ENCODE measurements around the gene DHX38. TPM values are rescaled to one million over a fixed set of nuclear protein-coding genes. Genes with fewer than 3 reads are reported as not detected.

Gene DHX38
- total RNA-seq, 1 donor from 2014 or later: 40.5 TPM

DNA sequence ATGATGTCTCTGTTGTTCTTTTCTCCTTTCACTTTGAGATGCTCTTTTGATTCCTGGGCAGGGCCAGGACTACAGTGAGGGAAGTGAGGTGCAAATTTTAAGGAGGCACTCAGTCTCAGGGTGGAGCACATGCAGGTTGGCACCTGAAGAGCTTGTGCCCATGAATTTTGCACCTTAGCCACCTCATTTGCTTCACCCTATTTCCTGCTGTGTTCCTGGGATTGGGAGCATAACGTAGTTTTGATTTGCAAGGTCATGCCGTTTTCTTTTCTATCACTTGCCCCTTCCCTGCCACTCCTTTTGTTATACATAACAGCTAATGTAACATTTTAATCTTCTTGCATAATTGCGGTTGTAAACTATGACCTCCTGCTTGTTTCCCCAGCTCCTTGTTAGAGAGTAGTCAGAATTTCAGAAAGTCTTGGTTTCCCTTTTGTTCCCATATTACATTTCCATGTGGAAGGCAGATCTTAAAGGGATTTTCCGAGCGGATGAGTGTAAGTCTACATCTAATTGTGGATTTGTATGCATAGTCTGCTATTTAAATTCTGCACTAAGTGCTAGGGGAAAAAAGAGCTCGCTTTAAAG lies 68.6 kb downstream of the DHX38 start:
- DNase-seq (ENCODE audit: low read depth): no peak

Other genes starting within 250 kb of the DHX38 start
- 10.6 and 10.7 TPM in 2 replicates for gene ATXN1L, start 247.9 kb upstream of the DHX38 start, total RNA-seq
- gene ZNF821, start 209.7 kb upstream of the DHX38 start, total RNA-seq: 5.3 and 7.1 TPM in 2 replicates
- gene IST1, start 198.3 kb upstream of the DHX38 start, total RNA-seq: 246 and 256 TPM in 2 replicates
- gene PKD1L3, start 93.4 kb upstream of the DHX38 start, total RNA-seq: not detected in 2 replicates
- 4.2 and 6.0 TPM in 2 replicates for gene DHODH, start 85.1 kb upstream of the DHX38 start, total RNA-seq
- not detected in 2 replicates for gene HP, start 39.3 kb upstream of the DHX38 start, total RNA-seq
- not detected in 2 replicates for gene HPR, start 30.6 kb upstream of the DHX38 start, total RNA-seq
- 5.6 and 5.8 TPM in 2 replicates for gene TXNL4B, start 227 bp upstream of the DHX38 start, total RNA-seq
- not detected in 2 replicates for gene PMFBP1, start 78.3 kb downstream of the DHX38 start, total RNA-seq

All from myocyte (in vitro differentiated cells).